ENCODE results near the gene CHRM5.

DNA sequence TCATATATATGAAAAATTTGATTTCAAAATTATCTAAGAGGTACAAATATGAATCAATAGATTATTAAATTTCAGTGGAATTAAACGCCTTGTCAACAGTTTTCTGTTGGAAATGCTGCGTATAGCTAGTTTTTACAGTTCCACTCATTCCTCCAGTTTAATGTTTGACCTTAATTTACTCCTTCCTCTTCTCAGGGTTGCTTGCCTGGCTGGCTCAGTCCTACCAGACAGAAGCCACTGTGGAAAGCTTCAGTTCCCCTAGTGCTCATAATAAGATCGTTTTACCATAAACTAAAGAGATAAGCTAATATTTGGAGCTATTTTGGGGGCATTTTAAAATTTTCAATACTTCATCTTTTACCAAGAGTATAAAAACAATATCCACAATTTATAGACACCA lies 110.6 kb downstream of the CHRM5 start:
- no peak for TF ChIP-seq ZNF274 (IDR thresholded peaks at IDR 0.05; ENCODE audit: low read depth, low read length)
- no peak for TF ChIP-seq SUZ12 (IDR thresholded peaks at IDR 0.05; ENCODE audit: extremely low read depth, insufficient read depth, insufficient read length)
- no peak for TF ChIP-seq YY1 (IDR thresholded peaks at IDR 0.05; ENCODE audit: insufficient read depth, insufficient read length)
